ENCODE data around the gene KCNA2. TPM values are rescaled to one million over a fixed set of nuclear protein-coding genes. Genes with fewer than 3 reads are reported as not detected.

The KCNA2 gene
- total RNA-seq, 1 experiment from 2014 or later, result not detected

- ChIA-PET POLR2A (no interaction called here), CTCF (interaction anchor here (1.6 kb wide), 1 partner anchor 48 kb away, joined by 3 read pairs; no protein-coding TSS in a partner anchor)
- Mint-ChIP-seq H3K27me3 (ENCODE audit: insufficient read depth, unreplicated experiment) (peaks cover 48% of the 10 kb centered on the region), H3K4me1 (ENCODE audit: insufficient read depth, unreplicated experiment) (no peaks in the 10 kb centered on the region), H3K36me3 (ENCODE audit: insufficient read depth, unreplicated experiment) (no peaks in the 10 kb centered on the region), H3K27ac (ENCODE audit: low read depth, unreplicated experiment) (no peak overlapping the region), H3K4me3 (ENCODE audit: unreplicated experiment) (no peak overlapping the region), H3K9me3 (ENCODE audit: unreplicated experiment) (no peaks in the 10 kb centered on the region)
- no TSS peak for BruUV-seq (replicated peaks)
- TF ChIP-seq CTCF (IDR thresholded peaks at IDR 0.05; ENCODE audit: unreplicated experiment), result no peak
- no peak for DNase-seq (ENCODE audit: unreplicated experiment)
- intact Hi-C loops (cut with micrococcal nuclease), result no loop called here
These were observed 35.3 kb downstream of the KCNA2 start for GRCh38 chr1:110570901-110571300.

DNA sequence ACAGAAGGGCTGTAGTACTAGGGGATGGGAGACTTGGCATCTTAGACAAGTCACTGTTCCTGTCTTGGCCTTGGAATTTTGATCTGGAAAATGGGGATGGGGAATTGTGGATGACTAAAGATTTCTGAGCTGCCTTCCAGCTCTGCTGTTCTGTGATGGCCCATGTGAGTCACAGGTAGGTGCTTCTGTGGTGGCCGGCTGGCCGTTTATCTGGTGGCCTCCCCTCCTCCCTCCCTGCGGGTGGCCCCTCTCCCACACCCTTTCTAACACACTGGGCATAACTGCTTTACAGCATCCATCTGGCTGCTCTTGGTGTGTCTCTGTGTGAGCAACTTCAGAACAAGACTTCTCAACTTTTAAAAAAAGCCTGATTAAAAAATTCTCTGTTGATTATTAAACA, 35.9 kb downstream of the KCNA2 start:
- Mint-ChIP-seq H3K9me3 (ENCODE audit: unreplicated experiment) (no peaks in the 10 kb centered on the region), H3K4me3 (ENCODE audit: unreplicated experiment) (no peak overlapping the region), H3K27ac (ENCODE audit: low read depth, unreplicated experiment) (no peak overlapping the region), H3K27me3 (ENCODE audit: insufficient read depth, unreplicated experiment) (peaks cover 51% of the 10 kb centered on the region), H3K36me3 (ENCODE audit: insufficient read depth, unreplicated experiment) (no peaks in the 10 kb centered on the region), H3K4me1 (ENCODE audit: insufficient read depth, unreplicated experiment) (no peaks in the 10 kb centered on the region)
- no peak for TF ChIP-seq CTCF (IDR thresholded peaks at IDR 0.05; ENCODE audit: unreplicated experiment)
- BruUV-seq (replicated peaks), result no TSS peak
- DNase-seq (ENCODE audit: unreplicated experiment), result no peak
- ChIA-PET POLR2A (no interaction called here), CTCF (interaction anchor here (1.0 to 1.6 kb wide), 2 partner anchors 49 to 51 kb away, joined by 3 read pairs; partner anchors contain the start of gene KCNA10)
- intact Hi-C loops (cut with micrococcal nuclease), result no loop called here

- ChIA-PET POLR2A (no interaction called here), CTCF (no interaction called here)
- H3K27ac Mint-ChIP-seq (ENCODE audit: low read depth, unreplicated experiment), result no peak overlapping the region
- no peak for TF ChIP-seq CTCF (IDR thresholded peaks at IDR 0.05; ENCODE audit: unreplicated experiment)
- DNase-seq (ENCODE audit: unreplicated experiment), result no peak
- no peak overlapping the region for H3K4me3 Mint-ChIP-seq (ENCODE audit: unreplicated experiment)
- no peaks in the 10 kb centered on the region for H3K4me1 Mint-ChIP-seq (ENCODE audit: insufficient read depth, unreplicated experiment)
- H3K36me3 Mint-ChIP-seq (ENCODE audit: insufficient read depth, unreplicated experiment), result no peaks in the 10 kb centered on the region
- peaks cover 66% of the 10 kb centered on the region for H3K27me3 Mint-ChIP-seq (ENCODE audit: insufficient read depth, unreplicated experiment)
- intact Hi-C loops (cut with micrococcal nuclease), result no loop called here
- no peaks in the 10 kb centered on the region for H3K9me3 Mint-ChIP-seq (ENCODE audit: unreplicated experiment)
- no TSS peak for BruUV-seq (replicated peaks)
These were observed 39.3 kb downstream of the KCNA2 start for GRCh38 chr1:110566836-110567235.

DNA sequence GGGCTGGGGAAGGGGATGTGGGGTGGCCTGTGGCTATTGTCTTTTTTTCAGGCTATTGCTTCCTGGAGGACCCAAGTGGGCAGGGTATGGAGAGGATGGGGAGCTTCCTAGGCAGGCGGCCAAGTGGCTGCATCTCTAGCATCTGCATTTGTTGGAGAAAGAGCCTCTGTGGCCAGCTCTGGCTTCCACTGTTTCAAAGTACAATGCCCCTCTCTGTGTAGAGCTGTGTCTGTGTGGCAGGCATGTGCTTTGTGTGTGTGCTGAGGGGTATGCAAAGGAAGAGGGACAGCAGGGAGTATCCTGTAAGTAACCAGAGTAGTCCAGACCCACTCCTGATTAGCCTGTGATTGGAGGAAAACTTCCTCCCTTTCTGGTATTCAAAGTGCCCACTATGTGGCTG, 40.6 kb downstream of the KCNA2 start:
- Mint-ChIP-seq H3K36me3 (ENCODE audit: insufficient read depth, unreplicated experiment) (no peaks in the 10 kb centered on the region), H3K4me1 (ENCODE audit: insufficient read depth, unreplicated experiment) (no peaks in the 10 kb centered on the region), H3K9me3 (ENCODE audit: unreplicated experiment) (no peaks in the 10 kb centered on the region), H3K4me3 (ENCODE audit: unreplicated experiment) (no peak overlapping the region), H3K27ac (ENCODE audit: low read depth, unreplicated experiment) (no peak overlapping the region), H3K27me3 (ENCODE audit: insufficient read depth, unreplicated experiment) (peaks cover 66% of the 10 kb centered on the region)
- DNase-seq (ENCODE audit: unreplicated experiment), result no peak
- POLR2A ChIA-PET, result no interaction called here
- BruUV-seq (replicated peaks), result no TSS peak
- intact Hi-C loops (cut with micrococcal nuclease), result no loop called here
- TF ChIP-seq CTCF (IDR thresholded peaks at IDR 0.05; ENCODE audit: unreplicated experiment), result no peak
- CTCF ChIA-PET, result no interaction called here
